C4-2B (cell line): ENCODE measurements around the gene PRPF40A.

ENCODE experiments used
- H3K27ac ChIP-seq: fragments of 450-650 bp; 2 replicates; pipeline ENCODE4 v1.5.1; 2017
- ZFX ChIP-seq: fragments of 450-650 bp; IDR thresholded peaks from 2 replicates; pipeline ENCODE4 v1.6.1; 2017
- TF ChIP-seq, protein P1 (sequence below): fragments of 450-650 bp; conservative IDR thresholded peaks from 2 replicates; pipeline ENCODE4 v1.5.1; 2017; ENCODE audit warnings: mild to moderate bottlenecking

The PRPF40A gene

DNA sequence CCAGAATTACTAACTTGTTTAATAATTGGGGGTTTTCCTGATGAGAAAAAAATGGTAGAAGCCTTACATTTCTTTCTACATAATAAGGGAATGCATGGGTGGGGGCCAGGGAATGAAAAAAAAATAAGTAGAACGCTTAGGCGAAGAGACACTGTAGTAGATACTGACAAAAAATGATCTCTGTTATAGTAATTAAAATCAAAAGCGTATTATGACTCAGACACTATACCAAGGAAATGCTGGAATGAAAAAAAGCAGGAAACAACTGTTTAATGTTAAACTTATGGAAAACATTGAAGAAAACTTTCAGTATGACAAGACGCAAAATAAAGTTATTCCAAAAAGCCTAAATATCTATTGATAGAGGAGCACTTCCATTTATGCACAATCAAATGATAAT is 42.9 kb downstream of the PRPF40A start:
- TF ChIP-seq, protein P1, sequence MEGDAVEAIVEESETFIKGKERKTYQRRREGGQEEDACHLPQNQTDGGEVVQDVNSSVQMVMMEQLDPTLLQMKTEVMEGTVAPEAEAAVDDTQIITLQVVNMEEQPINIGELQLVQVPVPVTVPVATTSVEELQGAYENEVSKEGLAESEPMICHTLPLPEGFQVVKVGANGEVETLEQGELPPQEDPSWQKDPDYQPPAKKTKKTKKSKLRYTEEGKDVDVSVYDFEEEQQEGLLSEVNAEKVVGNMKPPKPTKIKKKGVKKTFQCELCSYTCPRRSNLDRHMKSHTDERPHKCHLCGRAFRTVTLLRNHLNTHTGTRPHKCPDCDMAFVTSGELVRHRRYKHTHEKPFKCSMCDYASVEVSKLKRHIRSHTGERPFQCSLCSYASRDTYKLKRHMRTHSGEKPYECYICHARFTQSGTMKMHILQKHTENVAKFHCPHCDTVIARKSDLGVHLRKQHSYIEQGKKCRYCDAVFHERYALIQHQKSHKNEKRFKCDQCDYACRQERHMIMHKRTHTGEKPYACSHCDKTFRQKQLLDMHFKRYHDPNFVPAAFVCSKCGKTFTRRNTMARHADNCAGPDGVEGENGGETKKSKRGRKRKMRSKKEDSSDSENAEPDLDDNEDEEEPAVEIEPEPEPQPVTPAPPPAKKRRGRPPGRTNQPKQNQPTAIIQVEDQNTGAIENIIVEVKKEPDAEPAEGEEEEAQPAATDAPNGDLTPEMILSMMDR: no peak
- no peak for TF ChIP-seq ZFX
- no peak overlapping the region for H3K27ac ChIP-seq

DNA sequence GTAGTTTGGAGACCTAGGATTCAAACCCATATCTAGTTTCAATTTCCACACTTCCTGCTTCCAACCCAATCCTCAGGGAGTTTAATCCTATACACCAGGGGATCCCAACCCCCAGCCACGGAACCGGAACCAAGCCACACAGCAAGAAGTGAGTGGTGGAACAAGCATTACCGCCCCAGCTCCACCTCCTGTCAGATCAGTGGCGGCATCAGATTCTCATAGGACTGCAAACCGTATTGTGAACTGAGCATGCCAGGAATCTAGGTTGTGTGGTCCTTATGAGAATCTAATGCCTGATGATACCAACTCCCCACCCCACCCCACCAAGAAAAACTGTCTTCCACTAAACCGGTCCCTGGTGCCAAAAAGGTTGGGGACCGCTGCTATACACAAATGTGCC is 52.5 kb downstream of the PRPF40A start:
- no peak for TF ChIP-seq ZFX
- TF ChIP-seq, protein P1: no peak
- no peak overlapping the region for H3K27ac ChIP-seq

DNA sequence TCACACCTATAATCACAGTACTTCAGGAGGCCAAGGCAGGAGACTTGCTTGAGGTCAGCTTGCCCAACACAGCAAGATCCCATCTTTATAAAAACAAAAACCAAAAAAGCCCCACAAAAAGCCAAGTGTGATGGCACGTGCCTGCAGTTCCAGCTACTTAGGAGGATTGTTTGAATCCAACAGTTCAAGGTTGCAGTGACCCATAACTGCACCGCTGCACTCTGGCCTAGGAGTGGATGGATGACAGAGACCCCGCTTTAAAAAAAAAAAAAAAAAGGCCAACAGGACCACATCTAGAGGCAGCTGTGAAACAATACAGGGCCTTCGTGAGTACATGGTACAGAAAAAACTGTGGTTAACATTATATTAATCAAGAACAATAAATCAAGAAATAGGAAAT is 56.2 kb downstream of the PRPF40A start:
- TF ChIP-seq, protein P1: no peak
- no peak for TF ChIP-seq ZFX
- no peak overlapping the region for H3K27ac ChIP-seq

DNA sequence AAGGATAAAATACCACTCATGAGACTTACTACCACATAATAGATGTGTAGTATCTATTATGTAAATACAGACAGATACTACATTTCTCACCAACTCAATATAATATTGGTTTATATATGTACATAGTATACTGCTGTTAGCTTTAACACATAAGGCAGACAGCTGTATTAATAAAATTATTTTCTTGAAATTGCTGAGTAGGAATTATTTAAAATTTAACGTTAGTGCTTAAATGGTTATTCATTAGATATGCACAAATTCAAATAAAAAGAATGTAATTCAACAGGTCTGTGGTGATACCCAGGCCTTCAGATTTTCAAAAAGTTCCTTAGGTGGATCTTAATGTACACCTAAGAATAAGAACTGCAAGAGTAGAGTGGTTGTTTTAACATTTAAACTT is 59.0 kb downstream of the PRPF40A start:
- TF ChIP-seq, protein P1: no peak
- TF ChIP-seq ZFX: no peak
- no peak overlapping the region for H3K27ac ChIP-seq

DNA sequence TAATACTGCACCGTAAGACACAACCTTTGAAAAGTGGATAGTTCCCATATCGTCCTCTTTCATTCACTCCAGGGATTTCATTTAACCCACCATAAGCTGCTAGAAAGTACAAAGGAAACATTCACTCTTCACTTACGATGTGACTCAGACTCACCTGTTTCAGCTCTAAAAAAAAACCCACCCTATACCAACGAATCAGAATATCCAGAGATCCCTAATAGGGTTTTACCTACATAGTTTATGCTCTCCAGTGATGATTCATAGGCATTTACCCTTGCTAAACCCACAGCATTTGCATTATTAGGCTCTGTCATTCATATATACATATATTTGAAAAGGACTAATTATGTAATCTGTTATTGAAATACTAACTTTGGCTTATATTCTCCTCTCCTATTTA is 60.2 kb downstream of the PRPF40A start:
- TF ChIP-seq, protein P1: no peak
- TF ChIP-seq ZFX: no peak

DNA sequence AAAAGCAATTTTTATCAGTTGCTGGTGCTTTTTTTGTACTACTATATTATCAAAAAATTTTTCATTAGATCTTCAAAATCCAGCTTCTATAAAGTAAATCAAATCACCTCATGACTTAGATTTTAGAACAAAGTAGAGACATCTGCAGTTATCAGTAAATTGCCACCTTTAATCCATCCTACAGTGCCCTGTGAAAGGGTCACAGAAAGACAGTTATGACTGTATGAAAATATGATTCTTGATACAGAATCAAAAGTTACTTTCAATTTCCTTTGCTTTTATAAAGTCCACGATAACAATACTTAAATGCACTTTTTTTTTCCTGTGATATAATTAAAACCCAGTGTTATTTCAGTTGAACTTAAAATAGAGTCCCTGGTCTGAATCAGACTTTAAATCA is 61.4 kb downstream of the PRPF40A start:
- no peak overlapping the region for H3K27ac ChIP-seq
- TF ChIP-seq, protein P1: no peak
- no peak for TF ChIP-seq ZFX

More for the DNA sequence above, 60.2 kb downstream of the PRPF40A start:
- no peak overlapping the region for H3K27ac ChIP-seq

DNA sequence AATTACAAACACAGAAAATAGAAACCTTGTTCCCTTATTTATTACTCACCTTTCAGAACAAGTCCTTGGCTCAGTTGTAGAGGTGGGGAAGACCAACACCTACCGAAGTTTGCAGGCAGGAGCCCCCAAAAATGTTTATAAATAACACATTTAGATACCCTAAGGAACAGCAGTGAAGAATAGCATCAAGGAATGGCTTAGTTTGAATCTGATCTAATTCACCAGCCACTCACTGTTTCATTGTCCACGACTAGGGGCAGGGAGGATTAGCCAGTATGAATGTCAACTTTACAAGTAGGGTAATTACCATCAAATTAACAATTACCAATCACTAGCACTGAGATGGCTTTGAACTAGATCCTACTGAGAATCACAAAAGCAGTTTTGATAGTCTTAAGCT is 65.4 kb downstream of the PRPF40A start:
- H3K27ac ChIP-seq: no peak overlapping the region
- no peak for TF ChIP-seq ZFX
- TF ChIP-seq, protein P1: no peak
